GM13976 (cell line): ENCODE measurements around the gene CD19.
"Not testable (repeated sequence)": the region's sequence is repeated elsewhere in the genome, so short reads cannot be mapped to it uniquely, and the experiment has no call there.

ENCODE experiments used
- DNase-seq: peaks from one replicate; pipeline ENCODE4 v3.0.0; 2012; ENCODE audit warnings: low spot score
- in situ Hi-C: fragments of 300-500 bp; cut with MboI; formaldehyde crosslinking; loops from one replicate; pipeline ENCODE4 v1.12.0; 2022; ENCODE audit warnings: low sequenced_read_pairs, mixed read lengths, inconsistent platforms; ENCODE audit not compliant: unreplicated experiment
- TF ChIP-seq, protein P1 (sequence below): IDR thresholded peaks from 2 replicates; pipeline ENCODE4 v1.5.1; 2012; ENCODE audit warnings: borderline replicate concordance, mild to moderate bottlenecking; ENCODE audit not compliant: insufficient read depth; ENCODE audit errors: extremely low read depth, missing control alignments, control extremely low read depth

CD19 gene

GRCh38 chr16:28935924-28936783 is 4.4 kb downstream of the CD19 start:
- in situ Hi-C loops, result no loop called here

DNA sequence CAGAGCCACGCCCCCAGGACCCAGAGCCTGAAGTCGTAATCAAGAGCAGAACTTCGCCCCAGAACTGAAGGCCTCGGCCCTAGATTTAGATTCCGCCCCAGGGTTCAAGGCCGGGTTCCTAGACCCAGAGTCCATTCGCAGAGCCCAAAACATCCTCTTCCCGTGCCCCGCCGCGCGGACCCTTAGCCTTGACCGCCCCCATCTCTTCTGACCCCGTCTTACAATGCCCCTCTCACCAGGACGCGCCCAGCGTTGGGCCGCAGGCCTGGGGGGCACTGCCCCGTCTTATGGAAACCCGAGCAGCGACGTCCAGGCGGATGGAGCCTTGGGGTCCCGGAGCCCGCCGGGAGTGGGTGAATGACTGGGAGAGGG is 5.0 kb downstream of the CD19 start:
- no peak for DNase-seq
- TF ChIP-seq, protein P1, sequence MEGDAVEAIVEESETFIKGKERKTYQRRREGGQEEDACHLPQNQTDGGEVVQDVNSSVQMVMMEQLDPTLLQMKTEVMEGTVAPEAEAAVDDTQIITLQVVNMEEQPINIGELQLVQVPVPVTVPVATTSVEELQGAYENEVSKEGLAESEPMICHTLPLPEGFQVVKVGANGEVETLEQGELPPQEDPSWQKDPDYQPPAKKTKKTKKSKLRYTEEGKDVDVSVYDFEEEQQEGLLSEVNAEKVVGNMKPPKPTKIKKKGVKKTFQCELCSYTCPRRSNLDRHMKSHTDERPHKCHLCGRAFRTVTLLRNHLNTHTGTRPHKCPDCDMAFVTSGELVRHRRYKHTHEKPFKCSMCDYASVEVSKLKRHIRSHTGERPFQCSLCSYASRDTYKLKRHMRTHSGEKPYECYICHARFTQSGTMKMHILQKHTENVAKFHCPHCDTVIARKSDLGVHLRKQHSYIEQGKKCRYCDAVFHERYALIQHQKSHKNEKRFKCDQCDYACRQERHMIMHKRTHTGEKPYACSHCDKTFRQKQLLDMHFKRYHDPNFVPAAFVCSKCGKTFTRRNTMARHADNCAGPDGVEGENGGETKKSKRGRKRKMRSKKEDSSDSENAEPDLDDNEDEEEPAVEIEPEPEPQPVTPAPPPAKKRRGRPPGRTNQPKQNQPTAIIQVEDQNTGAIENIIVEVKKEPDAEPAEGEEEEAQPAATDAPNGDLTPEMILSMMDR, result no peak
- in situ Hi-C loops, result no loop called here

More at GRCh38 chr16:28935924-28936783, 4.4 kb downstream of the CD19 start:
- peak; percentile 96 for DNase-seq
- TF ChIP-seq, protein P1, result no peak

DNA sequence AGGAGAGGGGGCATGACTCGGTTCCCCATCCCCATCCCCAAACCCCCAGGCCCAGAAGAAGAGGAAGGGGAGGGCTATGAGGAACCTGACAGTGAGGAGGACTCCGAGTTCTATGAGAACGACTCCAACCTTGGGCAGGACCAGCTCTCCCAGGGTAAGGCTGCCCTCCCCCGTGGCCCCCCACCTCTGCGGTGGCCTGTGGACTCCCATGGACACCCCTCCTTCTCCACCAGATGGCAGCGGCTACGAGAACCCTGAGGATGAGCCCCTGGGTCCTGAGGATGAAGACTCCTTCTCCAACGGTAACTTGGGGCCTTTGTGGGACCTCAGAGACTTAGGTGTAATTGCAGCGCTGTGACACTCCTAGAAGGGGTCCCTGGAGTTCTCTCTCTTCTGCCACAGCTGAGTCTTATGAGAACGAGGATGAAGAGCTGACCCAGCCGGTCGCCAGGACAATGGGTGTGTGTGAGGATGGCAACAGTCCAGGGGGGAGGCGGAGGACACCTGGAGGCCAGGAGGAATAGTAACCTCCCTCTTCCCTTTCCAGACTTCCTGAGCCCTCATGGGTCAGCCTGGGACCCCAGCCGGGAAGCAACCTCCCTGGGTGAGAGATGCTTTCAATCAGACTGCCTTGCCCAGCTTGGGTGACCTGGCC is 5.6 kb downstream of the CD19 start:
- in situ Hi-C loops, result no loop called here
- TF ChIP-seq, protein P1, result no peak

GRCh38 chr16:28938721-28939120 is 7.0 kb downstream of the CD19 start:
- TF ChIP-seq, protein P1, result no peak
- no peak for DNase-seq
- in situ Hi-C loops, result no loop called here

More for the DNA sequence above, 5.6 kb downstream of the CD19 start:
- no peak for DNase-seq

DNA sequence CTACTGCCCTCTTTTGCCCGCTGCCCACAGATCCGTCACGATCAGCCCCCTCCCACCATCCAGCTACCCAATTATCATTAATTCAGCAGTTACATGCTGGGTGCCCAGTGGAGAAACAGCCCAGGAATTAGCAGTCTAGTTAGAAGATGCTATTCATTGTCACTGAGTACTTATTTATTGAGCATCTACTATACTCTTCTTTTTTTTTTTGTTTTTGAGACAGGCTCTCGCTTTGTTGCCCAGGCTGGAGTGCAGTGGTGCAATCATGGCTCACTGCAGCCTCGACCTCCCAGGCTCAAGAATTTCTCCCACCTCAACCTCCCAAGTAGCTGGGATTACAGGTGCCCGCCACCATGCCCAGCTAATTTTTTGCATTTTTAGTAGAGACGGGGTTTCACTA is 8.1 kb downstream of the CD19 start:
- in situ Hi-C loops, result loop anchor here (10.0 kb wide), 1 partner anchor 65 kb away; the partner anchor contains the start of gene ATP2A1

GRCh38 chr16:28943281-28943680 is 11.5 kb downstream of the CD19 start:
- DNase-seq, result no peak
- TF ChIP-seq, protein P1, result no peak
- in situ Hi-C loops, result loop anchor here (10.0 kb wide), 1 partner anchor 68 kb away; the partner anchor contains the start of gene ATP2A1

More for the DNA sequence above, 8.1 kb downstream of the CD19 start:
- DNase-seq, result not testable (repeated sequence)

DNA sequence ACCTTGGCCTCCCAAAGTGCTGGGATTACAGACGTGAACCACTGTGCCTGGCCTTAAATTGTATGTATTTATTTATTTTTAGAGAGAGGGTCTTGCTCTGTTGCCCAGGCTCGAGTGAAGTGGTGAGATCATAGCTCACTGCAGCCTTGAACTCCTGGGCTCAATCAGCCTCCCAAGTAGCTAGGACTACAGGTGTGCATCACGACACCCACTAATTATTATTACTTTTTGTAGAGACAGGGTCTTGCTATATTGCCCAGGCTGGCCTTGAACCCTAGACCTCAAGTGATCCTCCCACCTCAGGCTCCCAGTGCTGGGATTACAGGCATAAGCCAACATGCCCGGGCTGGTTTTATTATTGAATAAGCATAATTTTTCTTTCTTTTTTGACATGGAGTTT is 14.9 kb downstream of the CD19 start:
- no peak for DNase-seq
- TF ChIP-seq, protein P1, result no peak
- in situ Hi-C loops, result loop anchor here (10.0 kb wide), 1 partner anchor 72 kb away; the partner anchor contains the start of gene ATP2A1
